ENCODE measurements around the gene SDK1.

SDK1 gene

GRCh38 chr7:3300651-3301448 is at the start of gene SDK1:
TSS of gene SDK1 (plus strand) at chr7:3301252. CDS start at chr7:3301587, 335 bp downstream.
- ATAC-seq: peak; percentile 93

DNA sequence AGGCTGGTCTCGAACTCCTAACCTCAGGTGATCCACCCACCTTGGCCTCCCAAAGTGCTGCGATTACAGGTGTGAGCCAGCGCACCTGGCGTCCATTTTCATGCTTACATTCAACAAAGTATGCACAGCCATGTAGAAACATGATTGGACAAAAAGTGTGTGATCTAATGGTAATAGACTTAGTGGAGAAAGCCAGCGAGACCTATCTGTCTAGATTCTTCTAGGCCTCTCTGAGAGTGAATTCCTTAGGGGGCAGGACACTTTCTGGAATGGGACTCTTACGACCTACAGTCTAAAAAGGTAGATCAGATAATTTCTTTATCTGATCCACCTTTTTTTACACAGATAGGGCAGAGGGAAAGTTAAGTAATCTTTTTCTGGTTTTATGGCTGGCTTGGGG is 46.3 kb upstream of the SDK1 start:
- no peaks in the 10 kb centered on the region for H3K36me3 Mint-ChIP-seq
- H3K4me3 Mint-ChIP-seq: no peak overlapping the region
- H3K9me3 Mint-ChIP-seq: no peaks in the 10 kb centered on the region
- DNase-seq (ENCODE audit: low spot score in 2 of 2) (no peak), ATAC-seq (no peak)
- peaks cover 7% of the 10 kb centered on the region for H3K4me1 Mint-ChIP-seq
- H3K27ac Mint-ChIP-seq: no peak overlapping the region

More at GRCh38 chr7:3300651-3301448, at the start of gene SDK1:
- peaks cover 16% of the 10 kb centered on the region for H3K4me1 Mint-ChIP-seq
- H3K4me3 Mint-ChIP-seq: peak within 1 kb of the TSS; percentile 64
- no peaks in the 10 kb centered on the region for H3K36me3 Mint-ChIP-seq
- no peaks in the 10 kb centered on the region for H3K9me3 Mint-ChIP-seq
- DNase-seq (ENCODE audit: low spot score in 2 of 2): peak; percentile 94 to 95
- H3K27ac Mint-ChIP-seq: no peak within 1 kb of the TSS

GRCh38 chr7:3259711-3260400 is 41.2 kb upstream of the SDK1 start:
- Mint-ChIP-seq H3K4me3 (no peak overlapping the region), H3K36me3 (no peaks in the 10 kb centered on the region), H3K9me3 (no peaks in the 10 kb centered on the region), H3K27ac (no peak overlapping the region), H3K4me1 (no peaks in the 10 kb centered on the region)
- DNase-seq (ENCODE audit: low spot score in 2 of 2) (no peak), ATAC-seq (no peak)

DNA sequence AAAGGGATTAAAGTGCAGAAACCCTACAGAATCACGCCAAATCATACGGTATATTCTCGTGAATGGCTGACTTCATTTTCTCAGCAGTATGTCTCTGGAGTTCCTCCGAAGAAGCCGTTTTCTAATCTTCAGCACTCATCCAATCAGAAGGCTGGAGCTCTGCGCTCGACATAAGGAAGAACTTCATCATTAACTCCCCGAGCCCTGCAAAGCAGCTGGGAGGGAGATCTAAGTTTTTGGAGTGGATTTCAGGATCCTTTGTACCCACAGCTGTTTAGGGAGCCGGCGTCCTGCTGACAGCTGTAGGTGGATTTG is 40.7 kb upstream of the SDK1 start:
- no peaks in the 10 kb centered on the region for H3K36me3 Mint-ChIP-seq
- no peak overlapping the region for H3K4me3 Mint-ChIP-seq
- no peaks in the 10 kb centered on the region for H3K4me1 Mint-ChIP-seq
- no peak for DNase-seq (ENCODE audit: low spot score in 2 of 2)
- H3K9me3 Mint-ChIP-seq: no peaks in the 10 kb centered on the region
- no peak overlapping the region for H3K27ac Mint-ChIP-seq
- ATAC-seq: no peak

GRCh38 chr7:3264693-3265339 is 36.2 kb upstream of the SDK1 start:
- Mint-ChIP-seq H3K4me3 (no peak overlapping the region), H3K4me1 (no peaks in the 10 kb centered on the region), H3K36me3 (no peaks in the 10 kb centered on the region), H3K27ac (no peak overlapping the region), H3K9me3 (no peaks in the 10 kb centered on the region)
- DNase-seq (ENCODE audit: low spot score in 2 of 2) (no peak), ATAC-seq (no peak)

DNA sequence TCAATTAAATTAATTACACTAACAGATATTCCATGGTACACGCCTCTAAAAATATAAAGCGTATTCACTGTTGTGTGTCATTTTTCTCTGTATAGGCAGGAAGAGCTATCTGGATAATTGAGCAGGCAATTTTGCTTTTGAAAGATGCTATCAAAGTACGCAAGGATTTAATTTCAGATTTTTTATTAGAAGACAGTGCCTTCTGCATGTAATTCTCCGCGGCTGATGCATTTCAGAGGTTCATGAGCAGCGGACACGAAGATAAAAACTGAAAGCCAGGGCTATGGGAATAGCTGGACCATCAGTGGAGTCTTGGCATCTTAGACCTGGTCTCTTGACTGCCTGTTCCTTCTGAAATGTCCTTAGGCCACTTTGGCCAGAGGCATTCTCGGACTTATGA is 35.7 kb upstream of the SDK1 start:
- ATAC-seq (no peak), DNase-seq (ENCODE audit: low spot score in 2 of 2) (no peak)
- Mint-ChIP-seq H3K9me3 (no peaks in the 10 kb centered on the region), H3K36me3 (no peaks in the 10 kb centered on the region), H3K27ac (no peak overlapping the region), H3K4me1 (no peaks in the 10 kb centered on the region), H3K4me3 (no peak overlapping the region)

- no peak for ATAC-seq
- DNase-seq (ENCODE audit: low spot score in 2 of 2): no peak
- H3K36me3 Mint-ChIP-seq: no peaks in the 10 kb centered on the region
- no peak overlapping the region for H3K27ac Mint-ChIP-seq
- no peaks in the 10 kb centered on the region for H3K9me3 Mint-ChIP-seq
- no peaks in the 10 kb centered on the region for H3K4me1 Mint-ChIP-seq
- H3K4me3 Mint-ChIP-seq: no peak overlapping the region
Observed at GRCh38 chr7:3266240-3266639, 34.8 kb upstream of the SDK1 start.

GRCh38 chr7:3267966-3268690 is 32.9 kb upstream of the SDK1 start:
- Mint-ChIP-seq H3K27ac (no peak overlapping the region), H3K36me3 (no peaks in the 10 kb centered on the region), H3K4me3 (no peak overlapping the region), H3K9me3 (no peaks in the 10 kb centered on the region), H3K4me1 (no peaks in the 10 kb centered on the region)
- ATAC-seq: no peak
- no peak for DNase-seq (ENCODE audit: low spot score in 2 of 2)

DNA sequence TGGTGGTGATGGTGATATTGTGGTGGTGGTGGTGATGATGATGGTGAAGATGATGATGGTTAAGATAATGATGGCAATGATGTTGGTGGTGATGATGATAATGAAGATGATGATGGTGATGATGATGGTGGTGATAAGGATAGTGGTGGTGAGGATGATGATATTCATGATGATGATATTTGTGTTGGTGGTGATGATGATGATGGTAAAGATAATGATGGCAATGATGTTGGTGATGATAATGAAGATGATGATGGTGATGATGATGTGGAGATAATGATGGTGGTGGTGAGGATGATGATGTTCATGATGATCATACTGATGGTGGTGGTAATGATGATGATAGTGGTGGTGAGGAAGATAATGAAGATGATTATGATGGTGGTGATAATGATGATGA is 30.7 kb upstream of the SDK1 start:
- no peaks in the 10 kb centered on the region for H3K4me1 Mint-ChIP-seq
- no peak overlapping the region for H3K27ac Mint-ChIP-seq
- no peaks in the 10 kb centered on the region for H3K9me3 Mint-ChIP-seq
- no peak for DNase-seq (ENCODE audit: low spot score in 2 of 2)
- ATAC-seq: no peak
- H3K36me3 Mint-ChIP-seq: no peaks in the 10 kb centered on the region
- H3K4me3 Mint-ChIP-seq: no peak overlapping the region

GRCh38 chr7:3271298-3271697 is 29.8 kb upstream of the SDK1 start:
- Mint-ChIP-seq H3K4me3 (no peak overlapping the region), H3K36me3 (no peaks in the 10 kb centered on the region), H3K27ac (no peak overlapping the region), H3K9me3 (no peaks in the 10 kb centered on the region), H3K4me1 (no peaks in the 10 kb centered on the region)
- no peak for DNase-seq (ENCODE audit: low spot score in 2 of 2)
- ATAC-seq: no peak

DNA sequence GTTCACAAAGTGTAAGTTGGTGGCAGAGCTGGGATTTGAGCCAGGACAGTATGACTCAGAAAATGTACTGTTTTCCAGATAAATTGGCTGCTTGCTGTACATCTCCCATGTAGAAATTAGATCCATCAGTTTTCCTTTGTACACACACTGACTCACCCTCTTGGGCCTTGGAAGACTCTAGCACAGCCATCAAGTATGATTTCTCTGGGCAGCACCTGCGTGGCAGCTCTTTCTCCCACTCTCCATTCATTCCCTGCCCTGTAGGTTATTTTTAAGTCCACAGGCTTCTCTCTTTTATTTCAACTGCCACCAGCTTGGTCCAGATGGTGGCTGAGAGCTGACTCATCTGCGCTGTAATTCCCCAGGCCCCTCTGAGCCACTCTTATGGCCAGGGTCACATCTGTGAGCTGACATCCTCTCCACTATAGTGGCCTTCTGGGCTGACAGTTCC is 28.3 kb upstream of the SDK1 start:
- Mint-ChIP-seq H3K36me3 (no peaks in the 10 kb centered on the region), H3K9me3 (peaks cover 2% of the 10 kb centered on the region), H3K4me1 (no peaks in the 10 kb centered on the region), H3K4me3 (no peak overlapping the region), H3K27ac (no peak overlapping the region)
- DNase-seq (ENCODE audit: low spot score in 2 of 2): no peak
- no peak for ATAC-seq

GRCh38 chr7:3274131-3274530 is 26.9 kb upstream of the SDK1 start:
- Mint-ChIP-seq H3K9me3 (peaks cover 2% of the 10 kb centered on the region), H3K36me3 (no peaks in the 10 kb centered on the region), H3K27ac (no peak overlapping the region), H3K4me3 (no peak overlapping the region), H3K4me1 (no peaks in the 10 kb centered on the region)
- ATAC-seq: no peak
- no peak for DNase-seq (ENCODE audit: low spot score in 2 of 2)

DNA sequence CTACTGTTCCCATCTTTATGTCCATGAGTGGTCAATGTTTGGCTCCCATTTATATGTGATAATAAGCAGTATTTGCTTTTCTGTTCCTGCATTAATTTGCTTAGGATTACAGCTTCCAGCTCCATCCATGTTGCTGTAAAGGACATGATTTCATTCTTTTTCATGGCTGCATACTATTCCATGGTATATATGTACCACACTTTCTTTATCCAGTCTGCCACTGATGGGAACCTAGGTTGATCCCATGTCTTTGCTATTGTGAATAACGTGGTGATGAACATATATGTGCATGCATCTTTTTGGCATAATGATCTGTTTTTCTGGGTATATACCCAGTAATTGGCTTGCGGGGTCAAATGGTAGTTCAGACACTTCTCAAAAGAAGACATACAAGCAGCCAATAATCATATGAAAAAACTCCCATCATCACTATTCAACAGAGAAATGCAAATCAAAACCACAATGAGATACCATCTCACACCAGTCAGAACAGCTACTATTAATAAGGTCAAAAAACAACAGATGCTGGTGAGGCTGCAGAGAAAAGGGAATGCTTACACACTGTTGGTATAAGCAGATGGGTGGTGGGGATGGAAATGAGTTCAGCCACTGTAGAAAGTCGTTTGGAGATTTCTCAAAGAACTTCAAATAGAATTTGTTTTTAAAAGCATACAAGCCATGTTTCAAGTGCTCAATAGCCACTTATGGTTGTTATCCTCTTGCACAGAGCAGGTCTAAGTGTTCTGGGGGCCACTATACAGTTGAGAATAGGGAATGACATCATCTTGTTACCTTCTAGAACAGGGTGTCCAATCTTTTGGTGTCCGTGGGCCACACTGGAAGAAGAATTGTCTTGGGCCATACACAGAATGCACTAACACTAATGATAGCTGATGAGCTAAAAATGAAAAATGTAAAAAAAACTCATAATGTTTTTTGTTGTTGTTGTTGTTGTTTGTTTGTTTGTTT is 23.2 kb upstream of the SDK1 start:
- DNase-seq (ENCODE audit: low spot score in 2 of 2): no peak
- Mint-ChIP-seq H3K9me3 (peaks cover 2% of the 10 kb centered on the region), H3K27ac (no peak overlapping the region), H3K36me3 (no peaks in the 10 kb centered on the region), H3K4me1 (no peaks in the 10 kb centered on the region), H3K4me3 (no peak overlapping the region)
- no peak for ATAC-seq

- peaks cover 2% of the 10 kb centered on the region for H3K9me3 Mint-ChIP-seq
- peak overlapping the region; percentile 64 for H3K27ac Mint-ChIP-seq
Observed at GRCh38 chr7:3279147-3279818, 21.8 kb upstream of the SDK1 start.

More at GRCh38 chr7:3279147-3279818, 21.8 kb upstream of the SDK1 start:
- DNase-seq (ENCODE audit: low spot score in 2 of 2) (no peak), ATAC-seq (no peak)
- no peak overlapping the region for H3K4me3 Mint-ChIP-seq
- no peaks in the 10 kb centered on the region for H3K4me1 Mint-ChIP-seq
- H3K36me3 Mint-ChIP-seq: no peaks in the 10 kb centered on the region

Measured in stimulated activated effector memory CD8-positive, alpha-beta T cell treated with anti-CD3 and anti-CD28 coated beads, Interleukin-12 subunit alpha, Interleukin-12 subunit beta, amount 100 ng/mL, for 72 hours (primary cell).